GM10248 (cell line): ENCODE results near the gene MCF2L.
"Not testable (repeated sequence)": the region's sequence is repeated elsewhere in the genome, so short reads cannot be mapped to it uniquely, and the experiment has no call there.

ENCODE experiments used
- CTCF ChIA-PET: fragments of 300-600 bp; sonication (Branson Sonifier 250); formaldehyde crosslinking; extraction: SDS; loops from one replicate; lab custom pipeline; 2021; ENCODE audit warnings: antibody characterized with exemption; lab: Yijun Ruan, JAX
- POLR2A ChIA-PET: fragments of 350-650 bp; sonication (Branson Sonifier 250); formaldehyde crosslinking; extraction: SDS; loops from one replicate; lab custom pipeline; 2020; ENCODE audit warnings: antibody characterized with exemption; lab: Yijun Ruan, JAX
- DNase-seq: peaks from one replicate; pipeline ENCODE4 v3.0.0; 2012; ENCODE audit errors: extremely low spot score
- TF ChIP-seq, protein P1 (sequence below): IDR thresholded peaks from 2 replicates; pipeline ENCODE4 v1.5.1; 2012; ENCODE audit warnings: mild to moderate bottlenecking, low read depth; ENCODE audit errors: extremely low read depth, missing control alignments, control extremely low read depth

MCF2L gene

DNA sequence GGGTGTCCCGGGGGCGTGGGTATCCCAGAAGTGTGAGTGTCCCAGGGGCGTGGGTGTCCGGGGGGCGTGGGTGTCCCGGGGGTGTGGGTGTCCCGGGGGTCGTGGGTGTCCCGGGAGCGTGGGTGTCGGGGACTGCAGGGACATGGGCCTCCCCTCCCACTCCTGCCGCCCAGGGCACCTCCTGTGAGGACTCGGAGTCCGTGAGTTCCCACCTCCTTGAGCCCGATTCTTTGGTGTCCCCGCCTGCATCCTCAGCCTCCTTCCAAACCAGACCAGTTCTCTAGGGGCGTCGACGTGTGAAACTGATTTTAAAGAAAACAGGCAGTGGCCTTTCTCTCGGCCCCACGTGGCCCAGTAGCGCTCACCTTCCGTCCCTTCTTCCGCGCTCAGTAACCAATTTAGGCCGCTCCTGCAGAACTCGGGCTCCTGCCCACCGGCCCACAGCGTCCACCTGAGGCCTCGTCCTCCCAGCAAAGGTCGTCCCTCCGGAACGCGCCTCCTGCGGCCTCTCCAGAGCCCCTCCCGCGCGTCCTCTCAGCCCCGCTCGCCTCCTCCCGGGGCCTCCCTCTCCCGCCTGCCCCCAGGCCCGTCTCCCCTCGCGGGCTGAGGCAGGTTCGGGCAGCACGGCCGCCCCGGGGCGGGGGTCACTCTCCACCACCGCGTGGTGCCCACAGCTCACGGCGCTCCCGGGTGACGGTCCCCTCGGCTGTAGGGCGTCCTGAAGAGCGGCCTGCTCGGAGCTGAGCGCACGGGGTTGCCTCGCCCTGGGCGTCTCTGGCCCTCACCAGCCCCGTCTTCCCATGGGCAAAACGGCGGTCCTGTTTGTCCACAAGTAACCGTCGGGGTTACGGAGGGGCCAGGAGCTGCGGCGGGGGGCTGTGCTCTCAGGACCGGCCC lies 140.4 kb downstream of the MCF2L start:
- ChIA-PET POLR2A (no interaction called here), CTCF (no interaction called here)
- TF ChIP-seq, protein P1, sequence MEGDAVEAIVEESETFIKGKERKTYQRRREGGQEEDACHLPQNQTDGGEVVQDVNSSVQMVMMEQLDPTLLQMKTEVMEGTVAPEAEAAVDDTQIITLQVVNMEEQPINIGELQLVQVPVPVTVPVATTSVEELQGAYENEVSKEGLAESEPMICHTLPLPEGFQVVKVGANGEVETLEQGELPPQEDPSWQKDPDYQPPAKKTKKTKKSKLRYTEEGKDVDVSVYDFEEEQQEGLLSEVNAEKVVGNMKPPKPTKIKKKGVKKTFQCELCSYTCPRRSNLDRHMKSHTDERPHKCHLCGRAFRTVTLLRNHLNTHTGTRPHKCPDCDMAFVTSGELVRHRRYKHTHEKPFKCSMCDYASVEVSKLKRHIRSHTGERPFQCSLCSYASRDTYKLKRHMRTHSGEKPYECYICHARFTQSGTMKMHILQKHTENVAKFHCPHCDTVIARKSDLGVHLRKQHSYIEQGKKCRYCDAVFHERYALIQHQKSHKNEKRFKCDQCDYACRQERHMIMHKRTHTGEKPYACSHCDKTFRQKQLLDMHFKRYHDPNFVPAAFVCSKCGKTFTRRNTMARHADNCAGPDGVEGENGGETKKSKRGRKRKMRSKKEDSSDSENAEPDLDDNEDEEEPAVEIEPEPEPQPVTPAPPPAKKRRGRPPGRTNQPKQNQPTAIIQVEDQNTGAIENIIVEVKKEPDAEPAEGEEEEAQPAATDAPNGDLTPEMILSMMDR, result no peak
- no peak for DNase-seq

DNA sequence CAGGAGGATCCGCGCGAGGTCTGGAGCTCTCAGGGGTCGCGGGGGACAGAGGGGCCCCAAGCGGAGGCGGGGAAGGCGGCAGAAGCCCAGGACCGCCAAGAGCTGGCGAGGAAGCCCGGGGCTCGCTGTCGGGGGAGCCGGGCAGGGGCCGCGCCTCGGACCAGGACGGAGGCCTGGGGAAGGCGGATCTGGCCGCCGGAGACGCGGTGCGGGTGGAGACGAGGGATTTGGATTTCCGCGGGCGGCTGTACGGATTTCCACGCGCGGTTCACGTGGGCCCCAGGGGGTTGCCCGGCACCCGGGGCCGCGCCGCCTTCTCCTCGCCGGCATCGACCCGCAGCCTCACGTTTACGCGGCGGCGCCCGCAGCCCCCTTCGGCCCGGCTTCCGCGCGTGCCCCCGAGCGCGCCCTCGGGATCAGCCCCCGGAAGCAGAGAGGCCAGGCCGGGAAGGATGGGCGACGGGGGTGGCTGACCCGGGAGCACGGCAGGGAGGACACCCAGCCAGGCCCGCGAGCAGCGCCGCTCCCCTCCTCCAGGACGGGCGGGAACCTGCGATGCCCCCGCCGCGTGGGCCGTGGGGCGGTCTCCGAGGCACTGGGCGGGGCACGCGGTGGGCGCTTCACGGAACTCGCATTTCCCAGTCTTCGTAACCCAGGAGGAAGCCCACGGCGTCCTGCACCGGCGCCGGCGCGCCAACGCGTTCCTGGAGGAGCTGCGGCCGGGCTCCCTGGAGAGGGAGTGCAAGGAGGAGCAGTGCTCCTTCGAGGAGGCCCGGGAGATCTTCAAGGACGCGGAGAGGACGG lies 141.2 kb downstream of the MCF2L start:
- ChIA-PET POLR2A (no interaction called here), CTCF (no interaction called here)
- no peak for DNase-seq
- TF ChIP-seq, protein P1, result no peak

DNA sequence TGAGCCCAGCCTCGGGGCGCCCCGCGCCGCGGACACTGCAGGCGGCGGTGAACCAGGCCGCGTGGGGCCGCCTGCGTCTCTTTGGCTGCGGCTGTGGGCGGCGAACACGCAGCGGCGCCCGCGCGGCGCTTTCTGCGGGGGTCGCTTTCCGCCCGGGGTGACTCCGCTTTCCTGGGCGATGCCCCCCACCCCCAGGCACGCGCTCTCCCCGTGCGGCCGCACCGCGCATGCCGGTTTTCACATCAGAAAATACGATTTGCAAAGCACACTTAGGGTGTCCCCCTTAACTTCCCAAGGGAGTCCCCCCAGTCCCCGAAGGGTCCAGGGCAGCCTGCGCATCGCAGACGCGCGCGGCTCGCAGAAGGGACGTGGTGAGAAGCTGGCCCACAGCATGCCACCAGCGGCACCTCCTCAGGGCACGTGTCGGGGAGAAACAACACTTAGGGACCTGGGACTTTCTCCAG lies 141.9 kb downstream of the MCF2L start:
- CTCF ChIA-PET, result no interaction called here
- TF ChIP-seq, protein P1, result no peak
- POLR2A ChIA-PET, result no interaction called here
- DNase-seq, result no peak

DNA sequence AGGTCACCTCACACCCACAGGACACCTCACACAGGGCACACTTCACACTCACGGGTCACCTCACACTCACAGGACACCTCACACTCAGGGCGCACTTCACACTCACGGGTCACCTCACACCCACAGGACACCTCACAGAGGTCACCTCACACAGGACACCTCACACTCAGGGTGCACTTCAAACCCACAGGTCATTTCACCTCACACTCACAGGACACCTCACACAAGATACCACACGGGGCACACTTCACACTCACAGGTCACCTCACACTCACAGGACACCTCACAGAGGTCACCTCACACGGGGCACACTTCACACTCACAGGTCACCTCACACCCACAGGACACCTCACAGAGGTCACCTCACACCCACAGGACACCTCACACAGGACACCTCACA lies 142.8 kb downstream of the MCF2L start:
- DNase-seq, CTCF ChIA-PET, POLR2A ChIA-PET: not testable (repeated sequence)

DNA sequence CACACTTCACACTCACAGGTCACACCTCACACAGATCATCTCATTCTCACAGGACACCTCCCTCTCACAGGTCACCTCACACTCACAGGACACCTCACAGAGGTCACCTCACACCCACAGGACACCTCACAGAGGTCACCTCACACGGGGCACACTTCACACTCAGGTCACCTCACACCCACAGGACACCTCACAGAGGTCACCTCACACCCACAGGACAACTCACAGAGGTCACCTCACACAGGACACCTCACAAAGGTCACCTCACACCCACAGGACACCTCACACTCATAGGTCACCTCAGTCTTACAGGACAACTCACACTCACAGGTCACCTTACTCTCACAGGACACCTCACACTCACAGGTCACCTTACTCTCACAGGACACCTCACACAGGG lies 143.5 kb downstream of the MCF2L start:
- POLR2A ChIA-PET, DNase-seq, CTCF ChIA-PET: not testable (repeated sequence)

DNA sequence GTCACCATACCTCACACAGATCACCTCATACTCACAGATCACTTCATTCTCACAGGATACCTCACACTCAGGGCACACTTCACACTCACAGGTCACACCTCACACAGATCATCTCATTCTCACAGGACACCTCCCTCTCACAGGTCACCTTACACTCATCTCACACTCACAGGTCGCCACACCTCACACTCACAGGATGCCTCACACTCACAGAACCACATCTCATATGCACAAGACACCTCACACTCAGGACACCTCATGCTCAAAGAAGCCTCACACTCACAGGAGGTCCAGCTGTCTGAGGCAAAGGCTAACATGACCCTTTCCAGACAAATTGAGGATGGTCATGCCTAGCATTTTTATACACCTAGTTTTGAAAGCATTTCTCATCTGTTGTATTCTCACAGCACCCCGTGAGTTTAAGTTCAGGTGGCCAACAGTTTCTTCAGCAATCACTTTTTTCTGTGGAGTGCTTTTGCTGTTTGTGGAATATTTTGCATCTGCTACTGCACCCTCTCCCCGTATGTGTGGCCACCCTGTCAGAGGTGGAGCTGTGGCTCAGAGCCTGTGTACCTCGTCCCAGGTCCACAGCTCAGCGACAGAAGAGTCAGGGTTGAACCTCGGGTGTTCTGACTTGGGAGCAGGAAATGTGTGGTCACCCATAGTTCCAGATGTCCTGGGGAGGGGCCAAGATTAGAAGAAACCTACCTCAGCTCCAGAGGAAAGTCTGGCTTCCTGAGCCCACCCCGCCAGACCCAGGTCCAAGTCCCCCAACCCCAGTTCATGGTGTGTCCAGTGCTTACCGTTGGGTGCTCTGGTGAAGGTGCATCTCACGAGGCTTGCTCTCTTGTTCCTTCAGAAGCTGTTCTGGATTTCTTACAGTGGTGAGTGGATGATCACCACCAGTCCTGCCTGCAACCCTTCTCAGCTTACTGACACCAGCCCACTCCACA lies 144.2 kb downstream of the MCF2L start:
- CTCF ChIA-PET, result no interaction called here
- DNase-seq, result no peak
- POLR2A ChIA-PET, result no interaction called here
- TF ChIP-seq, protein P1, result no peak

DNA sequence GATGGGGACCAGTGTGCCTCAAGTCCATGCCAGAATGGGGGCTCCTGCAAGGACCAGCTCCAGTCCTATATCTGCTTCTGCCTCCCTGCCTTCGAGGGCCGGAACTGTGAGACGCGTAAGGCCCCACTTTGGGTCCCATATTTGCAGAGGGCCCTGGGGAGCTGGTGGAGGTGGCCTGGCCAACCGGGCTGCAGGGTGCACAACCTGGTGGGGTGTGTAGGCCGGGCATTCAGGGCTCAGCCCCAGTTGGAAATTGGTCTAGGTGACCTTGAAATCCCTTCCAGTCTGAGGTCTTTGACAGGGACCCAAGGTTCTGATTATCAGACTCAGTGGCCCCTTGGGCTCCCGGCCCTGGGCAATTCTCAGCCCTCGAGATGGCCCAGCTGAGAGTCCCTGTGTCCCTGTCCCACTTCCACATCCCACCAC lies 144.8 kb downstream of the MCF2L start:
- TF ChIP-seq, protein P1, result no peak
- ChIA-PET POLR2A (no interaction called here), CTCF (no interaction called here)
- no peak for DNase-seq
